G401 (cell line): ENCODE results near the gene NANS. TPM values are rescaled to one million over a fixed set of nuclear protein-coding genes. Genes with fewer than 3 reads are reported as not detected.
"Not testable (repeated sequence)": the region's sequence is repeated elsewhere in the genome, so short reads cannot be mapped to it uniquely, and the experiment has no call there.

ENCODE experiments used
- DNase-seq: peaks from one replicate; pipeline ENCODE4 v3.0.0-alpha.2; 2015; ENCODE audit warnings: low spot score
- in situ Hi-C: cut with HindIII; loops from 2 replicates; pipeline ENCODE4 v1.10.0; 2016; ENCODE audit warnings: low sequenced_read_pairs, mixed read lengths
- total RNA-seq: library from RNA; depleted of rRNA; stranded (reverse); fragments of >200 nt; shearing (Covaris generic); gene quantifications from 2 replicates; pipeline ENCODE4 v1.2.3, GENCODE V29; 2014; rRNA removed

NANS gene
- 122 and 147 TPM in 2 replicates for total RNA-seq

- peak; percentile 91 for DNase-seq
- in situ Hi-C loops, result no loop called here
These were observed at the start of gene NANS for GRCh38 chr9:98056269-98057137. Gene NANS (plus strand): TSS chr9:98056732. CDS start chr9:98056809, 77 bp downstream.

- in situ Hi-C loops, result no loop called here
- no peak for DNase-seq
These were observed 49.1 kb upstream of the NANS start for GRCh38 chr9:98007251-98007928.

GRCh38 chr9:98008764-98009163 is 47.8 kb upstream of the NANS start:
- in situ Hi-C loops, result no loop called here
- no peak for DNase-seq

- peak; percentile 33 for DNase-seq
- in situ Hi-C loops, result no loop called here
These were observed 47.1 kb upstream of the NANS start for GRCh38 chr9:98009437-98009836.

GRCh38 chr9:98009936-98010335 is 46.6 kb upstream of the NANS start:
- no peak for DNase-seq
- in situ Hi-C loops, result loop anchor here (10.0 kb wide), 1 partner anchor 95 kb away; no protein-coding TSS in a partner anchor

GRCh38 chr9:98010445-98010844 is 46.1 kb upstream of the NANS start:
- peak; percentile 33 for DNase-seq
- in situ Hi-C loops, result loop anchor here (10.0 kb wide), 1 partner anchor 94 kb away; no protein-coding TSS in a partner anchor

GRCh38 chr9:98011122-98011521 is 45.4 kb upstream of the NANS start:
- no peak for DNase-seq
- in situ Hi-C loops, result loop anchor here (10.0 kb wide), 1 partner anchor 94 kb away; no protein-coding TSS in a partner anchor

GRCh38 chr9:98016137-98016680 is 40.3 kb upstream of the NANS start:
- in situ Hi-C loops, result loop anchor here (10.0 kb wide), 1 partner anchor 89 kb away; no protein-coding TSS in a partner anchor
- no peak for DNase-seq

- DNase-seq, result no peak
- in situ Hi-C loops, result loop anchor here (10.0 kb wide), 1 partner anchor 87 kb away; no protein-coding TSS in a partner anchor
These were observed 39.2 kb upstream of the NANS start for GRCh38 chr9:98017306-98017705.

- no peak for DNase-seq
- in situ Hi-C loops, result loop anchor here (10.0 kb wide), 1 partner anchor 86 kb away; no protein-coding TSS in a partner anchor
These were observed 38.2 kb upstream of the NANS start for GRCh38 chr9:98018347-98018746.

GRCh38 chr9:98019098-98019497 is 37.4 kb upstream of the NANS start:
- in situ Hi-C loops, result loop anchor here (10.0 kb wide), 1 partner anchor 86 kb away; no protein-coding TSS in a partner anchor
- DNase-seq, result no peak

GRCh38 chr9:98019869-98020268 is 36.7 kb upstream of the NANS start:
- in situ Hi-C loops, result loop anchor here (10.0 kb wide), 1 partner anchor 85 kb away; no protein-coding TSS in a partner anchor
- not testable (repeated sequence) for DNase-seq

- in situ Hi-C loops, result no loop called here
- no peak for DNase-seq
These were observed 35.9 kb upstream of the NANS start for GRCh38 chr9:98020476-98021145.

GRCh38 chr9:98021306-98022040 is 35.1 kb upstream of the NANS start:
- no peak for DNase-seq

GRCh38 chr9:98022447-98022846 is 34.1 kb upstream of the NANS start:
- no peak for DNase-seq
- in situ Hi-C loops, result no loop called here

More at GRCh38 chr9:98021306-98022040, 35.1 kb upstream of the NANS start:
- in situ Hi-C loops, result no loop called here

GRCh38 chr9:98024702-98025101 is 31.8 kb upstream of the NANS start:
- in situ Hi-C loops, result no loop called here
- DNase-seq, result no peak

GRCh38 chr9:98031169-98031568 is 25.4 kb upstream of the NANS start:
- no peak for DNase-seq
- in situ Hi-C loops, result no loop called here

- DNase-seq, result no peak
- in situ Hi-C loops, result no loop called here
These were observed 24.6 kb upstream of the NANS start for GRCh38 chr9:98031935-98032334.
